ENCODE data around the gene S100A10. TPM values are rescaled to one million over a fixed set of nuclear protein-coding genes. Genes with fewer than 3 reads are reported as not detected.

S100A10 gene
- total and polyA plus RNA-seq, 2 experiments from 2014 or later = 35.9 to 634 TPM

DNA sequence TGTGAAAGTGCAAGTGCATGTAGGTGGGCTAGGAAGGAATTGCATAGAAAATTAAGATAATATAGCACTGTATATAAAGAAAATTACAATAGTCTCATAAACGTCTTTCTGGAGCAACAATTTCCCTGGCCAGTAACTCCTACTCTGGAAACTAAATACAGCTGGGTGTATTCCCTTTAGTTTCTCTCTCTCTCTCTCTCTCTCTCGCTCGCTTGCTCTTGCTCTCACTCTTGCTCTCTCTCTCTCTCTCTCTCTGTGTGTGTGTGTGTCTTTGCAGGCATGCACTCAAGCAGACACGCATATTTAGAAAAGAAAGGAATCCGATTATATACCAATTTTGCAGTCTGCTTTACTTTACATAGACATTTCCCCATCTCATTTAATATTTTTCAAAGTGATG lies 14.7 kb downstream of the S100A10 start (continued):
- TF ChIP-seq, protein P1, sequence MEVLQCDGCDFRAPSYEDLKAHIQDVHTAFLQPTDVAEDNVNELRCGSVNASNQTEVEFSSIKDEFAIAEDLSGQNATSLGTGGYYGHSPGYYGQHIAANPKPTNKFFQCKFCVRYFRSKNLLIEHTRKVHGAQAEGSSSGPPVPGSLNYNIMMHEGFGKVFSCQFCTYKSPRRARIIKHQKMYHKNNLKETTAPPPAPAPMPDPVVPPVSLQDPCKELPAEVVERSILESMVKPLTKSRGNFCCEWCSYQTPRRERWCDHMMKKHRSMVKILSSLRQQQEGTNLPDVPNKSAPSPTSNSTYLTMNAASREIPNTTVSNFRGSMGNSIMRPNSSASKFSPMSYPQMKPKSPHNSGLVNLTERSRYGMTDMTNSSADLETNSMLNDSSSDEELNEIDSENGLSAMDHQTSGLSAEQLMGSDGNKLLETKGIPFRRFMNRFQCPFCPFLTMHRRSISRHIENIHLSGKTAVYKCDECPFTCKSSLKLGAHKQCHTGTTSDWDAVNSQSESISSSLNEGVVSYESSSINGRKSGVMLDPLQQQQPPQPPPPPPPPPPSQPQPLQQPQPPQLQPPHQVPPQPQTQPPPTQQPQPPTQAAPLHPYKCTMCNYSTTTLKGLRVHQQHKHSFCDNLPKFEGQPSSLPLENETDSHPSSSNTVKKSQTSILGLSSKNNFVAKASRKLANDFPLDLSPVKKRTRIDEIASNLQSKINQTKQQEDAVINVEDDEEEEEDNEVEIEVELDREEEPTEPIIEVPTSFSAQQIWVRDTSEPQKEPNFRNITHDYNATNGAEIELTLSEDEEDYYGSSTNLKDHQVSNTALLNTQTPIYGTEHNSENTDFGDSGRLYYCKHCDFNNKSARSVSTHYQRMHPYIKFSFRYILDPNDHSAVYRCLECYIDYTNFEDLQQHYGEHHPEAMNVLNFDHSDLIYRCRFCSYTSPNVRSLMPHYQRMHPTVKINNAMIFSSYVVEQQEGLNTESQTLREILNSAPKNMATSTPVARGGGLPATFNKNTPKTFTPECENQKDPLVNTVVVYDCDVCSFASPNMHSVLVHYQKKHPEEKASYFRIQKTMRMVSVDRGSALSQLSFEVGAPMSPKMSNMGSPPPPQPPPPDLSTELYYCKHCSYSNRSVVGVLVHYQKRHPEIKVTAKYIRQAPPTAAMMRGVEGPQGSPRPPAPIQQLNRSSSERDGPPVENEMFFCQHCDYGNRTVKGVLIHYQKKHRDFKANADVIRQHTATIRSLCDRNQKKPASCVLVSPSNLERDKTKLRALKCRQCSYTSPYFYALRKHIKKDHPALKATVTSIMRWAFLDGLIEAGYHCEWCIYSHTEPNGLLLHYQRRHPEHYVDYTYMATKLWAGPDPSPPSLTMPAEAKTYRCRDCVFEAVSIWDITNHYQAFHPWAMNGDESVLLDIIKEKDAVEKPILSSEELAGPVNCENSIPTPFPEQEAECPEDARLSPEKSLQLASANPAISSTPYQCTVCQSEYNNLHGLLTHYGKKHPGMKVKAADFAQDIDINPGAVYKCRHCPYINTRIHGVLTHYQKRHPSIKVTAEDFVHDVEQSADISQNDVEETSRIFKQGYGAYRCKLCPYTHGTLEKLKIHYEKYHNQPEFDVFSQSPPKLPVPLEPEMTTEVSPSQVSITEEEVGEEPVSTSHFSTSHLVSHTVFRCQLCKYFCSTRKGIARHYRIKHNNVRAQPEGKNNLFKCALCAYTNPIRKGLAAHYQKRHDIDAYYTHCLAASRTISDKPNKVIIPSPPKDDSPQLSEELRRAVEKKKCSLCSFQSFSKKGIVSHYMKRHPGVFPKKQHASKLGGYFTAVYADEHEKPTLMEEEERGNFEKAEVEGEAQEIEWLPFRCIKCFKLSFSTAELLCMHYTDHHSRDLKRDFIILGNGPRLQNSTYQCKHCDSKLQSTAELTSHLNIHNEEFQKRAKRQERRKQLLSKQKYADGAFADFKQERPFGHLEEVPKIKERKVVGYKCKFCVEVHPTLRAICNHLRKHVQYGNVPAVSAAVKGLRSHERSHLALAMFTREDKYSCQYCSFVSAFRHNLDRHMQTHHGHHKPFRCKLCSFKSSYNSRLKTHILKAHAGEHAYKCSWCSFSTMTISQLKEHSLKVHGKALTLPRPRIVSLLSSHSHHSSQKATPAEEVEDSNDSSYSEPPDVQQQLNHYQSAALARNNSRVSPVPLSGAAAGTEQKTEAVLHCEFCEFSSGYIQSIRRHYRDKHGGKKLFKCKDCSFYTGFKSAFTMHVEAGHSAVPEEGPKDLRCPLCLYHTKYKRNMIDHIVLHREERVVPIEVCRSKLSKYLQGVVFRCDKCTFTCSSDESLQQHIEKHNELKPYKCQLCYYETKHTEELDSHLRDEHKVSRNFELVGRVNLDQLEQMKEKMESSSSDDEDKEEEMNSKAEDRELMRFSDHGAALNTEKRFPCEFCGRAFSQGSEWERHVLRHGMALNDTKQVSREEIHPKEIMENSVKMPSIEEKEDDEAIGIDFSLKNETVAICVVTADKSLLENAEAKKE (CRISPR knock-in tag; IDR thresholded peaks at IDR 0.05) = no peak

GRCh38 chr1:151977662-151978230 lies 15.9 kb downstream of the S100A10 start:
- no peaks in the 10 kb centered on the region for H3K79me2 ChIP-seq (replicated peaks; ENCODE audit: insufficient read depth)
- H3K4me2 ChIP-seq = no peak overlapping the region
- Mint-ChIP-seq H3K27ac (no peak overlapping the region), H3K4me1 (peaks cover 10% of the 10 kb centered on the region), H3K9me3 (no peaks in the 10 kb centered on the region), H3K4me3 (no peak overlapping the region), H3K36me3 (ENCODE audit: low read depth) (no peaks in the 10 kb centered on the region), H3K27me3 (ENCODE audit: insufficient read depth, low read depth, poor library complexity) (no peaks in the 10 kb centered on the region)
- no peak for DNase-seq (ENCODE audit: low spot score)
- H2AFZ ChIP-seq = no peak overlapping the region
- ATAC-seq = no peak
- H4K20me1 ChIP-seq (replicated peaks; ENCODE audit: insufficient read depth) = no peaks in the 10 kb centered on the region
- H3K27ac ChIP-seq (ENCODE audit: low read depth) = no peak overlapping the region
- no peaks in the 10 kb centered on the region for H3K9me2 ChIP-seq (ENCODE audit: insufficient read depth)
- no peaks in the 10 kb centered on the region for H3F3A ChIP-seq (replicated peaks; ENCODE audit: low read depth)
- H3K27me3 ChIP-seq (ENCODE audit: insufficient read depth) = no peaks in the 10 kb centered on the region
- no peak overlapping the region for H3K4me3 ChIP-seq
- H3K36me3 ChIP-seq (ENCODE audit: insufficient read depth) = peaks cover 7% of the 10 kb centered on the region; the same call in 1 of the 2 replicates
- TF ChIP-seq NANOG (IDR thresholded peaks at IDR 0.05; ENCODE audit: borderline replicate concordance) = no peak
- H3K4me1 ChIP-seq (ENCODE audit: insufficient read depth) = peaks cover under 1% of the 10 kb centered on the region; the same call in 1 of the 2 replicates

- H3K4me2 ChIP-seq = no peak overlapping the region
- no peaks in the 10 kb centered on the region for H3K79me2 ChIP-seq (replicated peaks; ENCODE audit: insufficient read depth)
- H3K36me3 ChIP-seq (ENCODE audit: insufficient read depth) = no peaks in the 10 kb centered on the region
- Mint-ChIP-seq H3K27me3 (ENCODE audit: insufficient read depth, low read depth, poor library complexity) (no peaks in the 10 kb centered on the region), H3K27ac (no peak overlapping the region), H3K4me3 (no peak overlapping the region), H3K9me3 (no peaks in the 10 kb centered on the region), H3K4me1 (peaks cover 16% of the 10 kb centered on the region), H3K36me3 (ENCODE audit: low read depth) (no peaks in the 10 kb centered on the region)
- no peak overlapping the region for H3K4me3 ChIP-seq
- no peaks in the 10 kb centered on the region for H3F3A ChIP-seq (replicated peaks; ENCODE audit: low read depth)
- ATAC-seq = no peak
- no peaks in the 10 kb centered on the region for H3K27me3 ChIP-seq (ENCODE audit: insufficient read depth)
- no peak overlapping the region for H3K27ac ChIP-seq (ENCODE audit: low read depth)
- peaks cover 6% of the 10 kb centered on the region; the same call in 1 of the 2 replicates for H3K4me1 ChIP-seq (ENCODE audit: insufficient read depth)
- DNase-seq (ENCODE audit: low spot score) = no peak
- H3K9me2 ChIP-seq (ENCODE audit: insufficient read depth) = no peaks in the 10 kb centered on the region
- H4K20me1 ChIP-seq (replicated peaks; ENCODE audit: insufficient read depth) = no peaks in the 10 kb centered on the region
- H2AFZ ChIP-seq = 0 out of 2 replicates have a peak overlapping the region, but pooled peaks have one; percentile 25
- TF ChIP-seq EZH2phosphoT487 (IDR thresholded peaks at IDR 0.05; ENCODE audit: unreplicated experiment) (no peak), NANOG (IDR thresholded peaks at IDR 0.05; ENCODE audit: borderline replicate concordance) (no peak), ZNF331 (CRISPR knock-in tag; IDR thresholded peaks at IDR 0.05; ENCODE audit: low read depth) (no peak), POLR2AphosphoS5 (IDR thresholded peaks at IDR 0.05; ENCODE audit: low read depth) (no peak)
- TF ChIP-seq, protein P2, sequence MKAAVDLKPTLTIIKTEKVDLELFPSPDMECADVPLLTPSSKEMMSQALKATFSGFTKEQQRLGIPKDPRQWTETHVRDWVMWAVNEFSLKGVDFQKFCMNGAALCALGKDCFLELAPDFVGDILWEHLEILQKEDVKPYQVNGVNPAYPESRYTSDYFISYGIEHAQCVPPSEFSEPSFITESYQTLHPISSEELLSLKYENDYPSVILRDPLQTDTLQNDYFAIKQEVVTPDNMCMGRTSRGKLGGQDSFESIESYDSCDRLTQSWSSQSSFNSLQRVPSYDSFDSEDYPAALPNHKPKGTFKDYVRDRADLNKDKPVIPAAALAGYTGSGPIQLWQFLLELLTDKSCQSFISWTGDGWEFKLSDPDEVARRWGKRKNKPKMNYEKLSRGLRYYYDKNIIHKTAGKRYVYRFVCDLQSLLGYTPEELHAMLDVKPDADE (IDR thresholded peaks at IDR 0.05) = no peak
- TF ChIP-seq, protein P3, sequence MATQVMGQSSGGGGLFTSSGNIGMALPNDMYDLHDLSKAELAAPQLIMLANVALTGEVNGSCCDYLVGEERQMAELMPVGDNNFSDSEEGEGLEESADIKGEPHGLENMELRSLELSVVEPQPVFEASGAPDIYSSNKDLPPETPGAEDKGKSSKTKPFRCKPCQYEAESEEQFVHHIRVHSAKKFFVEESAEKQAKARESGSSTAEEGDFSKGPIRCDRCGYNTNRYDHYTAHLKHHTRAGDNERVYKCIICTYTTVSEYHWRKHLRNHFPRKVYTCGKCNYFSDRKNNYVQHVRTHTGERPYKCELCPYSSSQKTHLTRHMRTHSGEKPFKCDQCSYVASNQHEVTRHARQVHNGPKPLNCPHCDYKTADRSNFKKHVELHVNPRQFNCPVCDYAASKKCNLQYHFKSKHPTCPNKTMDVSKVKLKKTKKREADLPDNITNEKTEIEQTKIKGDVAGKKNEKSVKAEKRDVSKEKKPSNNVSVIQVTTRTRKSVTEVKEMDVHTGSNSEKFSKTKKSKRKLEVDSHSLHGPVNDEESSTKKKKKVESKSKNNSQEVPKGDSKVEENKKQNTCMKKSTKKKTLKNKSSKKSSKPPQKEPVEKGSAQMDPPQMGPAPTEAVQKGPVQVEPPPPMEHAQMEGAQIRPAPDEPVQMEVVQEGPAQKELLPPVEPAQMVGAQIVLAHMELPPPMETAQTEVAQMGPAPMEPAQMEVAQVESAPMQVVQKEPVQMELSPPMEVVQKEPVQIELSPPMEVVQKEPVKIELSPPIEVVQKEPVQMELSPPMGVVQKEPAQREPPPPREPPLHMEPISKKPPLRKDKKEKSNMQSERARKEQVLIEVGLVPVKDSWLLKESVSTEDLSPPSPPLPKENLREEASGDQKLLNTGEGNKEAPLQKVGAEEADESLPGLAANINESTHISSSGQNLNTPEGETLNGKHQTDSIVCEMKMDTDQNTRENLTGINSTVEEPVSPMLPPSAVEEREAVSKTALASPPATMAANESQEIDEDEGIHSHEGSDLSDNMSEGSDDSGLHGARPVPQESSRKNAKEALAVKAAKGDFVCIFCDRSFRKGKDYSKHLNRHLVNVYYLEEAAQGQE (IDR thresholded peaks at IDR 0.05; ENCODE audit: unreplicated experiment) = no peak
Observed at GRCh38 chr1:151976858-151977257, 16.8 kb downstream of the S100A10 start.
